GM10248 (cell line): ENCODE results near the gene ITGA11.

Experiments
- CTCF ChIA-PET: fragments of 300-600 bp; sonication (Branson Sonifier 250); formaldehyde crosslinking; extraction: SDS; loops from one replicate; lab custom pipeline; 2021; ENCODE audit warnings: antibody characterized with exemption; lab: Yijun Ruan, JAX
- POLR2A ChIA-PET: fragments of 350-650 bp; sonication (Branson Sonifier 250); formaldehyde crosslinking; extraction: SDS; loops from one replicate; lab custom pipeline; 2020; ENCODE audit warnings: antibody characterized with exemption; lab: Yijun Ruan, JAX
- DNase-seq: peaks from one replicate; pipeline ENCODE4 v3.0.0; 2012; ENCODE audit errors: extremely low spot score
- TF ChIP-seq, protein P1 (sequence below): IDR thresholded peaks from 2 replicates; pipeline ENCODE4 v1.5.1; 2012; ENCODE audit warnings: mild to moderate bottlenecking, low read depth; ENCODE audit errors: extremely low read depth, missing control alignments, control extremely low read depth

Gene ITGA11

DNA sequence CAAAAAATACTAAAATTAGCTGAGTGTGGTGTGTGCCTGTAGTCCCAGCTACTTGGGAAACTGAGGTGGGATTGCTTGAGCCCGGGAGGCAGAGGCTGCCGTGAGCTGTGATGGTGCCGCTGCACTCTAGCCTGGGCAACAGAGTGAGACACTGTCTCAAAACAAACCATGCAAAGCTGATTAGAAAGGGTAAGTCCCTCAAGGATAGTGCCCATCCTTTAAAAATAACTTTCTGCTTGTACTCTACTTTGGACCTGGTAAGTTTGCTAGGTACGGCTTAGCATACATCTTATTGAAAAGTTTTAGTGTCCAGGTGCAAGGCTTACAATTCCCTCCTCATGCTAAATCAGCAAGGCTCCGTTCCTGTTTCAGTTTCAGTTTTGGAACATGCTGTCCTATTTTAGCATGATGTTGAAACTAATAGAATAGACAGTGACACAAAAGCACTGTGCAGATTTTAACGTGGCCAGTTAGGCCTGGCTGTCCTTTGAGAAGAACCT, 133.0 kb downstream of the ITGA11 start:
- TF ChIP-seq, protein P1, sequence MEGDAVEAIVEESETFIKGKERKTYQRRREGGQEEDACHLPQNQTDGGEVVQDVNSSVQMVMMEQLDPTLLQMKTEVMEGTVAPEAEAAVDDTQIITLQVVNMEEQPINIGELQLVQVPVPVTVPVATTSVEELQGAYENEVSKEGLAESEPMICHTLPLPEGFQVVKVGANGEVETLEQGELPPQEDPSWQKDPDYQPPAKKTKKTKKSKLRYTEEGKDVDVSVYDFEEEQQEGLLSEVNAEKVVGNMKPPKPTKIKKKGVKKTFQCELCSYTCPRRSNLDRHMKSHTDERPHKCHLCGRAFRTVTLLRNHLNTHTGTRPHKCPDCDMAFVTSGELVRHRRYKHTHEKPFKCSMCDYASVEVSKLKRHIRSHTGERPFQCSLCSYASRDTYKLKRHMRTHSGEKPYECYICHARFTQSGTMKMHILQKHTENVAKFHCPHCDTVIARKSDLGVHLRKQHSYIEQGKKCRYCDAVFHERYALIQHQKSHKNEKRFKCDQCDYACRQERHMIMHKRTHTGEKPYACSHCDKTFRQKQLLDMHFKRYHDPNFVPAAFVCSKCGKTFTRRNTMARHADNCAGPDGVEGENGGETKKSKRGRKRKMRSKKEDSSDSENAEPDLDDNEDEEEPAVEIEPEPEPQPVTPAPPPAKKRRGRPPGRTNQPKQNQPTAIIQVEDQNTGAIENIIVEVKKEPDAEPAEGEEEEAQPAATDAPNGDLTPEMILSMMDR: no peak
- CTCF ChIA-PET: interaction anchor here (1.0 to 2.6 kb wide), 5 partner anchors 8 to 46 kb away, joined by 3 to 24 read pairs (median 4); no protein-coding TSS in a partner anchor

DNA sequence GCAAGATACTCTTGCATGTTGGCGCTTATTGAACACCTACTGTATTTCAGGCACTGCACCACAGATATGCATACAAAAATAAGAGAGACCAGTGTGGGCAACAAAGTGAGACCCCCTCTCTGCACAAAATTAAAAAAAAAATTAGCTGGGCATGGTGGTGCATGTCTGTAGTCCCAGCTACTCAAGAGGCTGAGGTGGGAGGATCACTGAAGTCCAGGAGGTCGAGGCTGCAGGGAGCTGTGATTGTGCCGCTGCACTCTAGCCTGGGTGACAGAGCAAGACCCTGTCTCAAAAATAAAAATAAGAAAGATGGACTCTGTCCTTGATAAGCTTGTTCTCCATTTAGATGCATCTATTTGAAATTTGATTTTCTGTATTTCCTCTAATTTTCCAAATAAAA, 133.6 kb downstream of the ITGA11 start:
- CTCF ChIA-PET: interaction anchor here (1.1 to 2.6 kb wide), 4 partner anchors 8 to 45 kb away, joined by 3 to 24 read pairs (median 5); no protein-coding TSS in a partner anchor
- POLR2A ChIA-PET: no interaction called here
- TF ChIP-seq, protein P1: no peak
- no peak for DNase-seq

More for the DNA sequence above, 133.0 kb downstream of the ITGA11 start:
- DNase-seq: peak; percentile 70
- POLR2A ChIA-PET: no interaction called here

DNA sequence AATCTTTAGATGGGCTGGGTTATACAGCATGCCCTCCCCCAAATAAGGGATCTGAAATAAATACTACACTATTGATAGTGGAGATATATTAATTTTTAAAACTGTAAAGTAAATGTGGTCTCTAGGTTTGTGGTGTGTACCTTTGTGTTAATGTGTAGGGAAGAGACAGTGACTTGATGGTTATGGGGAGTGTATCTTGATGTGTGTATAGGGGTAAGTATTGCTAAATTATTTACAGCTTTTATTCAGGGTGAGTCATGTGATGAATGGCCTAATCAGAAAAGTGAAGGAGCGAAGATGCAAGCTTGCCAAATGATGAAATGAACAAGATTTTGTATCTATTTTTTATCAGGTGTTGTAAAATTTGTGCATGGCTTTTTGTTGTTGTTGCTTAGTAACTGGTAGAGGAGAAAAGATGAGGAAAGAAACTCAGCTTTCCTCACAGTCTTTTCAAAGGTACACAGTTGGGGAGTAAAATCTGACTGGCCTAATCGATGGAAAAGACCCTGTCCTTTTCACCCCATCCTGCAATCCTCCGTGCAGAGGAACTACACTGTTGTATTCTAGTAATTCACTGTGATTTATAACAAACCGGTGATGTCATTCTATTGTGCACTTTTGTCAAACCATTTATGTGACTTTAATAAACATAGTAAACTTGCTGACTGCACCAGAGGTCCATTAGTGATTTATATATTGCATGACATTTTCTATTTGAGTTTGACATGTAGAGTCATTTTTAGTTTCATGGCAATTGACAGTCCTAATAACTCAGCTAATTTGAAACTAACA, 136.8 kb downstream of the ITGA11 start:
- ChIA-PET CTCF (interaction anchor here (0.7 to 3.1 kb wide), 6 partner anchors 11 to 42 kb away, joined by 3 to 22 read pairs (median 3); no protein-coding TSS in a partner anchor), POLR2A (no interaction called here)
- TF ChIP-seq, protein P1: no peak
- no peak for DNase-seq

DNA sequence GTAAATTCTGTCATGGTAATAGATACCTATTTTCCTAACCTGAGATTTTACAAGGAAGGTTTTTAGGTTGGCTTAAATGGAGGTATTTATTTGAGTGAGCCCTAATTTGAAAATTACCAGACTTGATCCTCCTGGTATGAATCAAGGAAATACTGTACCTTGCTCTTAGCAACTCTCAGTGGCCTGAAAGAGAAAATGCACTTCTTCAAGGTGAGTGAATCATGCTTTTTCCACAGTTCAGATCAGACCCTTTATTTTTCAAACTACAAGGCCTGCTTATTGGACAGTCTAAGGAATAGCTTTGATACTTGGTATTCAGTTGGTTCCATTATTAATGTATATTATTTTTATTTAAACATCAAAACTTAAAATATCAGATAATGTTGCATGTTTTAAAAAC, 139.0 kb downstream of the ITGA11 start:
- ChIA-PET POLR2A (no interaction called here), CTCF (interaction anchor here (1.9 kb wide), 1 partner anchor 14 kb away, joined by 16 read pairs; no protein-coding TSS in a partner anchor)
- no peak for DNase-seq
- TF ChIP-seq, protein P1: no peak

DNA sequence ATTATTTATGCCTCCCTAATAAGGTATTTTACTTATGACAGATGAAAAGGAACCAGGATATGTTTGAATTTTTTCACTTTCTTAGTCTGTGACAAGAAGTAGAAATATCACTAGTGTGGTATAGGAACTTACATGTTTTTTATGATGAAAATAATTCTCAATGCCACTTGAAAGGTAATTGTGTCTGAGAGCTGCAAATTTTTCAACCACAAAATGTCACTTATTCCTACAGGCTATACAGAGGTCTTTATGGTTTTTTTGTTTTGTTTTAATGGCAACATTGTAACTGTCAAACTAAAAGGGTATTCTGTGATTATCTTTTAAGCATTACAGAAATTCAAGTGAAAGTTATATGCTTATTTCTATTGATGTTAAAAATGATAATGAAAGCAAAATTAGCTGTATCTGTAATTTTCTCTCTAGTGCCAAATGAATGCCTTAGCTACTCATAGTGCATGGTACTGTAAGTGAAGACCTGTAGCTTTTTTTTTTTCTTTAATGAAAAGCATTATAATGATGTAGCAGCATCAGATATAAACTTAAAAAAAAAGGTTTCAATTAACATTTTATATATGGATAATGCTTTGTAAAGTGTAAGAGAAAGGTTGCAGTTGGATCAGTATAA, 139.7 kb downstream of the ITGA11 start:
- TF ChIP-seq, protein P1: no peak
- ChIA-PET POLR2A (no interaction called here), CTCF (interaction anchor here (0.8 to 4.8 kb wide), 5 partner anchors 13 to 63 kb away, joined by 3 to 29 read pairs (median 4); partner anchors contain the start of gene FEM1B)
- no peak for DNase-seq

DNA sequence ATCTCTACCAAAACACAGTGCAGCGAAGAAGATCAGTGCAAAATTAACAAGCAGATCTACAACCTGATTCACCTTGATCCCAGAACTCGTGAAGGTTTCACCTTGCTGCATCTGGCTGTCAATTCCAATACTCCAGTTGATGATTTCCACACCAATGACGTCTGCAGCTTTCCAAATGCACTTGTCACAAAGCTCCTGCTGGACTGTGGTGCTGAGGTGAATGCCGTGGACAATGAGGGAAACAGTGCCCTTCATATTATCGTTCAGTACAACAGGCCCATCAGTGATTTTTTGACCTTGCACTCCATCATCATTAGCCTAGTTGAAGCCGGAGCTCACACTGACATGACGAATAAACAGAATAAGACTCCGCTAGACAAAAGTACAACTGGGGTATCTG, 141.2 kb downstream of the ITGA11 start:
- ChIA-PET POLR2A (no interaction called here), CTCF (interaction anchor here (1.0 to 4.8 kb wide), 4 partner anchors 8 to 18 kb away, joined by 3 to 29 read pairs (median 3); partner anchors contain the start of gene FEM1B)
- no peak for DNase-seq
- TF ChIP-seq, protein P1: no peak
